Chondrocyte (in vitro differentiated cells): ENCODE measurements around the gene IDH3G. TPM values are rescaled to one million over a fixed set of nuclear protein-coding genes. Genes with fewer than 3 reads are reported as not detected.

Experiments used
- DNase-seq: peaks from one replicate; pipeline ENCODE4 v3.0.0; 2021; ENCODE audit warnings: mixed read lengths, low spot score
- H3K27ac Mint-ChIP-seq: one replicate; pipeline ENCODE4 v1.8.0; 2021; ENCODE audit warnings: mild to moderate bottlenecking, moderate library complexity, mixed read lengths; ENCODE audit not compliant: unreplicated experiment
- H3K27me3 Mint-ChIP-seq: 2 replicates; pipeline ENCODE4 v1.8.0; 2021; ENCODE audit warnings: low read depth, mixed read lengths
- H3K36me3 Mint-ChIP-seq: 2 replicates; pipeline ENCODE4 v1.8.0; 2021; ENCODE audit warnings: low read depth, mixed read lengths
- H3K4me1 Mint-ChIP-seq: 2 replicates; pipeline ENCODE4 v1.8.0; 2021; ENCODE audit warnings: low read depth, mild to moderate bottlenecking, mixed read lengths
- H3K4me3 Mint-ChIP-seq: one replicate; pipeline ENCODE4 v1.8.0; 2021; ENCODE audit warnings: mild to moderate bottlenecking, moderate library complexity, mixed read lengths; ENCODE audit not compliant: unreplicated experiment
- H3K9me3 Mint-ChIP-seq: 2 replicates; pipeline ENCODE4 v1.8.0; 2021; ENCODE audit warnings: low read depth, mixed read lengths
- CTCF ChIP-seq: fragments of 200-600 bp; sonication (generic); IDR thresholded peaks from 2 replicates; pipeline ENCODE4 v1.5.0; 2021; ENCODE audit warnings: antibody characterized with exemption, mild to moderate bottlenecking, moderate library complexity
- total RNA-seq: library from RNA; stranded (reverse); gene quantifications from 3 replicates; pipeline ENCODE4 v1.2.1, GENCODE V29; 2021

Gene IDH3G
- total RNA-seq, 1 donor from 2014 or later = 42.8 TPM

- no peak overlapping the region for H3K27ac Mint-ChIP-seq
- no peaks in the 10 kb centered on the region for H3K4me1 Mint-ChIP-seq
- H3K9me3 Mint-ChIP-seq = peaks cover 7% of the 10 kb centered on the region
- peaks cover 2% of the 10 kb centered on the region for H3K36me3 Mint-ChIP-seq
- H3K4me3 Mint-ChIP-seq = no peak overlapping the region
- DNase-seq = no peak
- TF ChIP-seq CTCF = no peak
- H3K27me3 Mint-ChIP-seq = no peaks in the 10 kb centered on the region
Measured at GRCh38 chrX:153805436-153805835, 11.3 kb upstream of the IDH3G start.

- no peak for DNase-seq
- no peak overlapping the region for H3K4me3 Mint-ChIP-seq
- no peak for TF ChIP-seq CTCF
- H3K27me3 Mint-ChIP-seq = no peaks in the 10 kb centered on the region
- no peaks in the 10 kb centered on the region for H3K4me1 Mint-ChIP-seq
- H3K27ac Mint-ChIP-seq = no peak overlapping the region
- peaks cover 2% of the 10 kb centered on the region for H3K36me3 Mint-ChIP-seq
- peaks cover 7% of the 10 kb centered on the region for H3K9me3 Mint-ChIP-seq
Measured at GRCh38 chrX:153804621-153805020, 10.4 kb upstream of the IDH3G start.

DNA sequence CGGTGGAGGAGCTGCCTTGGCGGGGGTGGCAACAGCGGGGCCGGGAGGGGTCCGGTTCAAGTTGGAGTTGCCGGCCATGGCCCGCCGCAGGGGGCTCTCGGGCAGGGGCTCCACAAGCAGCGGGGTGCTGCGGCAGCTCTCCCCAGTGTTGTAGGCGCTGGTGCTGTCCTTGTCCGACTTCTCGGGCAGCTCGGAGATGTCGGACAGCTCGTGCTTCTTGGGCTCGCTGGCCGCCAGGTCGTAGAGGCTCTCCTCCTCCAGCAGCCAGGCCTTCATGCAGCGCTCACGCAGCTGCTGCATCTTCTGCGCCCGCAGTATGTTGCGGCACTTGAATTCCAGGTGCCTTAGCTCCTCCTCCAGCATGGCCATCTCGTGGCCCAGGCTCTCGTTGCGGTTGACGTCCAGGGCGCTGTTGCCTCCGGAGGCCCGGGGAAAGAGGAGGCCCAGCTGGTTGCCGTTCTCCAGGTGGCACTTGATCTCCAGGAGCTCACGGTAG lies 10.0 kb upstream of the IDH3G start:
- Mint-ChIP-seq H3K9me3 (peaks cover 7% of the 10 kb centered on the region), H3K36me3 (peaks cover 2% of the 10 kb centered on the region), H3K4me3 (no peak overlapping the region), H3K4me1 (no peaks in the 10 kb centered on the region), H3K27me3 (no peaks in the 10 kb centered on the region), H3K27ac (no peak overlapping the region)
- no peak for TF ChIP-seq CTCF
- no peak for DNase-seq

DNA sequence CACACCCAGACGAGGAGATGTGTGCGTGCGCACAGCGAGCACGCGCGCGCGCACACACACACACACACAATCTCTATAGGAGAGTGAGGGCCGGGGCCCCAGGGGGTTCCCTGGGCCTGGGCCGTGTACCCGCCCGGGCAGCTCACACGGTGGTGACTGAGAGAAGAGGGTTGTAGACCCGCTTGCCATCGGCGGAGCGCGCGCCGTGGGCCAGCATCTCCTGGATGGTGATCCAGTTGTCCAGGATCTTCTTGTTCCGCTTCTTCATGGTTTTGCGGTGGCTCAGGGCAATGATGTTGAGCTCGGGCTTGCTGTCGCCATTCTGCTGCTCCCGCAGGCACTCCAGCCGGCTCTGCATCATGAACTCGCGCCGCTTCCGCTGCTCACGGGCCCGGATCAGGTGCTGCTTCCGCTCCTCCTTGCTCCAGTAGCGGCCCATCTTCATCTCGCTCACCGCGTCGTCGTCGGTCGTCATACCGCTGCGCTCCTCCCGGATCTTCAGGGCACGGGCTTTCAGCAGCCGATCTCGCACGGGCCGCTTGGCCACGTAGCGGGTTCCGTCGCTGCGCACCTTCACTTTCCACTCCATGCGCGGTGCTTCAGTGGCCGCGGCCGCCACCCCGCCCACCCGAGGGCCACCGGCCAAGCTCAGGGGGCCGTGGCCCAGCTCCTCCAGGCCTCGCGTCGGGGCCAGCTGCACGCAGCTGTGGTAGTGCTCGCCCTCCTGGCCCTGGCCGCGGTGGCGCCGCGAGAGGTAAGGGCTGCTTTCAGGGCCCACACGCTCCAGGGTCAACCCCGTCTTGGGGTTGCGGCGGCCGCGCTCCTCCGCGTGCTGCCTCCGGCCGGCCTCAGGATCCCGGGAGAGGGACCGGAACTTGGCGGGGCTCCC lies 9.3 kb upstream of the IDH3G start:
- no peak for DNase-seq
- Mint-ChIP-seq H3K27ac (no peak overlapping the region), H3K9me3 (peaks cover 3% of the 10 kb centered on the region), H3K4me3 (no peak overlapping the region), H3K36me3 (peaks cover 2% of the 10 kb centered on the region), H3K4me1 (no peaks in the 10 kb centered on the region), H3K27me3 (no peaks in the 10 kb centered on the region)
- no peak for TF ChIP-seq CTCF

GRCh38 chrX:153802513-153803045 lies 8.4 kb upstream of the IDH3G start:
- Mint-ChIP-seq H3K9me3 (no peaks in the 10 kb centered on the region), H3K27ac (no peak overlapping the region), H3K36me3 (no peaks in the 10 kb centered on the region), H3K4me3 (no peak overlapping the region), H3K4me1 (no peaks in the 10 kb centered on the region), H3K27me3 (no peaks in the 10 kb centered on the region)
- DNase-seq = no peak
- no peak for TF ChIP-seq CTCF
